WTC11 (cell line): ENCODE data around the gene MN1. TPM values are rescaled to one million over a fixed set of nuclear protein-coding genes. Genes with fewer than 3 reads are reported as not detected.

Source experiments
- ATAC-seq: fragments of 200-7000 bp; cut with Tn5 transposase; 2 replicates; pipeline ENCODE4 v1.10.0; 2021; ENCODE audit warnings: mild to moderate bottlenecking, moderate library complexity
- CTCF ChIA-PET: fragments of 300-600 bp; sonication (Branson Sonifier 250); formaldehyde crosslinking; loops from one replicate; lab custom pipeline; 2021; ENCODE audit warnings: antibody characterized with exemption; lab: Charles Lee
- POLR2A ChIA-PET: fragments of 350-600 bp; sonication (Branson Sonifier 250); formaldehyde crosslinking; loops from one replicate; lab custom pipeline; 2021; ENCODE audit warnings: antibody characterized with exemption; lab: Charles Lee
- DNase-seq: peaks from one replicate; pipeline ENCODE4 v3.0.0; 2021; ENCODE audit warnings: low spot score
- H3K27ac Mint-ChIP-seq: 2 replicates; pipeline ENCODE4 v1.8.0; 2021; ENCODE audit warnings: mixed read lengths
- H3K27me3 Mint-ChIP-seq: 2 replicates; pipeline ENCODE4 v1.8.0; 2021; ENCODE audit warnings: low read depth, mild to moderate bottlenecking, moderate library complexity, mixed read lengths
- H3K36me3 Mint-ChIP-seq: 2 replicates; pipeline ENCODE4 v1.8.0; 2021; ENCODE audit warnings: mixed read lengths
- H3K4me1 Mint-ChIP-seq: 2 replicates; pipeline ENCODE4 v1.8.0; 2022; ENCODE audit warnings: mixed read lengths
- H3K4me3 Mint-ChIP-seq: 2 replicates; pipeline ENCODE4 v1.8.0; 2021; ENCODE audit warnings: mild to moderate bottlenecking, moderate library complexity, mixed read lengths
- H3K9me3 Mint-ChIP-seq: 2 replicates; pipeline ENCODE4 v1.8.0; 2021; ENCODE audit warnings: mixed read lengths
- CREB1 ChIP-seq: sonication (generic); formaldehyde crosslinking; IDR thresholded peaks from 2 replicates; pipeline ENCODE4 v1.8.0; 2023; ENCODE audit warnings: mild to moderate bottlenecking, missing genetic modification reagents
- ESRRA ChIP-seq: sonication (generic); formaldehyde crosslinking; IDR thresholded peaks from 2 replicates; pipeline ENCODE4 v1.8.1; 2022; ENCODE audit warnings: mild to moderate bottlenecking, missing genetic modification reagents, borderline replicate concordance
- ETV6 ChIP-seq: sonication (generic); formaldehyde crosslinking; IDR thresholded peaks from 2 replicates; pipeline ENCODE4 v1.8.1; 2022; ENCODE audit warnings: mild to moderate bottlenecking, missing genetic modification reagents
- IRF1 ChIP-seq: sonication (generic); formaldehyde crosslinking; IDR thresholded peaks from 2 replicates; pipeline ENCODE4 v1.8.0; 2023; ENCODE audit warnings: missing genetic modification reagents
- IRF2 ChIP-seq: sonication (generic); formaldehyde crosslinking; IDR thresholded peaks from 2 replicates; pipeline ENCODE4 v1.8.0; 2022; ENCODE audit warnings: low read depth, missing genetic modification reagents, borderline replicate concordance
- MXD4 ChIP-seq: fragments of 250-450 bp; sonication (Bioruptor Pico); IDR thresholded peaks from 2 replicates; pipeline ENCODE4 v1.8.0; 2021; ENCODE audit warnings: mild to moderate bottlenecking, moderate library complexity, borderline replicate concordance
- NFATC4 ChIP-seq: fragments of 250-450 bp; sonication (Bioruptor Pico); IDR thresholded peaks from 2 replicates; pipeline ENCODE4 v1.9.0; 2021; ENCODE audit warnings: mild to moderate bottlenecking
- NFE2L1 ChIP-seq: sonication (generic); formaldehyde crosslinking; IDR thresholded peaks from 2 replicates; pipeline ENCODE4 v1.8.1; 2023; ENCODE audit warnings: missing genetic modification reagents
- NR2C2 ChIP-seq: sonication (generic); formaldehyde crosslinking; IDR thresholded peaks from 2 replicates; pipeline ENCODE4 v1.8.0; 2022; ENCODE audit warnings: mild to moderate bottlenecking, missing genetic modification reagents
- PREB ChIP-seq: sonication (generic); formaldehyde crosslinking; IDR thresholded peaks from 2 replicates; pipeline ENCODE4 v1.8.1; 2022; ENCODE audit warnings: mild to moderate bottlenecking, missing genetic modification reagents, moderate library complexity, borderline replicate concordance
- SMAD3 ChIP-seq: sonication (generic); formaldehyde crosslinking; IDR thresholded peaks from 2 replicates; pipeline ENCODE4 v1.8.0; 2022; ENCODE audit warnings: missing genetic modification reagents, mild to moderate bottlenecking, borderline replicate concordance
- SOX15 ChIP-seq: fragments of 250-450 bp; sonication (Bioruptor Pico); IDR thresholded peaks from 2 replicates; pipeline ENCODE4 v1.9.0; 2021; ENCODE audit warnings: mild to moderate bottlenecking
- STAT6 ChIP-seq: sonication (generic); formaldehyde crosslinking; conservative IDR thresholded peaks from 2 replicates; pipeline ENCODE4 v1.8.1; 2023; ENCODE audit warnings: mild to moderate bottlenecking, low read depth, missing genetic modification reagents, moderate library complexity
- TEAD1 ChIP-seq: sonication (generic); formaldehyde crosslinking; IDR thresholded peaks from 2 replicates; pipeline ENCODE4 v1.8.0; 2022; ENCODE audit warnings: mild to moderate bottlenecking, missing genetic modification reagents
- USF1 ChIP-seq: sonication (generic); formaldehyde crosslinking; IDR thresholded peaks from 2 replicates; pipeline ENCODE4 v1.8.0; 2022; ENCODE audit warnings: mild to moderate bottlenecking, missing genetic modification reagents
- ZBTB21 ChIP-seq: sonication (generic); formaldehyde crosslinking; IDR thresholded peaks from 2 replicates; pipeline ENCODE4 v1.8.1; 2023; ENCODE audit warnings: mild to moderate bottlenecking, missing genetic modification reagents, borderline replicate concordance
- ZNF138 ChIP-seq: sonication (generic); formaldehyde crosslinking; conservative IDR thresholded peaks from 2 replicates; pipeline ENCODE4 v1.8.1; 2022; ENCODE audit warnings: mild to moderate bottlenecking, moderate library complexity, missing genetic modification reagents
- ZNF532 ChIP-seq: fragments of 250-450 bp; sonication (Bioruptor Pico); IDR thresholded peaks from 2 replicates; pipeline ENCODE4 v1.9.0; 2021; ENCODE audit warnings: mild to moderate bottlenecking, borderline replicate concordance
- total RNA-seq: library from RNA; stranded (reverse); gene quantifications from 3 replicates; pipeline ENCODE4 v1.2.3, GENCODE V29; 2021

MN1 gene
- total RNA-seq, 1 experiment from 2014 or later: 21.3 TPM

GRCh38 chr22:27724709-27725108, 76.8 kb downstream of the MN1 start:
- H3K4me3 Mint-ChIP-seq: no peak overlapping the region
- POLR2A ChIA-PET: no interaction called here
- no peaks in the 10 kb centered on the region for H3K27me3 Mint-ChIP-seq
- DNase-seq (no peak), ATAC-seq (no peak)
- peaks cover 43% of the 10 kb centered on the region for H3K4me1 Mint-ChIP-seq
- peak overlapping the region; percentile 23; the same call in 1 of the 2 replicates for H3K27ac Mint-ChIP-seq
- peaks cover 29% of the 10 kb centered on the region for H3K9me3 Mint-ChIP-seq
- H3K36me3 Mint-ChIP-seq: peaks cover 44% of the 10 kb centered on the region
- CTCF ChIA-PET: interaction anchor here (1.3 to 2.0 kb wide), 2 partner anchors 9 to 68 kb away, joined by 3 to 5 read pairs; no protein-coding TSS in a partner anchor
- no peak for TF ChIP-seq IRF2
- no peak for TF ChIP-seq ZNF532 (CRISPR knock-in tag)
- TF ChIP-seq ESRRA (CRISPR knock-in tag): no peak
- no peak for TF ChIP-seq TEAD1 (CRISPR knock-in tag)
- TF ChIP-seq SMAD3: no peak
- no peak for TF ChIP-seq ZNF138 (CRISPR knock-in tag)
- no peak for TF ChIP-seq ZBTB21 (CRISPR knock-in tag)
- TF ChIP-seq NFE2L1 (CRISPR knock-in tag): no peak
- TF ChIP-seq PREB: no peak
- no peak for TF ChIP-seq IRF1 (CRISPR knock-in tag)
- no peak for TF ChIP-seq CREB1 (CRISPR knock-in tag)
- TF ChIP-seq NFATC4 (CRISPR knock-in tag): no peak
- no peak for TF ChIP-seq MXD4 (CRISPR knock-in tag)
- TF ChIP-seq ETV6: no peak
- TF ChIP-seq SOX15 (CRISPR knock-in tag): no peak
- no peak for TF ChIP-seq USF1 (CRISPR knock-in tag)
- TF ChIP-seq STAT6 (CRISPR knock-in tag): no peak

- Mint-ChIP-seq H3K36me3 (peaks cover 44% of the 10 kb centered on the region), H3K4me3 (no peak overlapping the region), H3K9me3 (peaks cover 29% of the 10 kb centered on the region), H3K27me3 (no peaks in the 10 kb centered on the region), H3K27ac (no peak overlapping the region; the same call in 1 of the 2 replicates), H3K4me1 (peaks cover 42% of the 10 kb centered on the region)
- DNase-seq (no peak), ATAC-seq (no peak)
- ChIA-PET POLR2A (no interaction called here), CTCF (interaction anchor here (1.0 to 2.0 kb wide), 5 partner anchors 9 to 73 kb away, joined by 3 to 5 read pairs (median 4); no protein-coding TSS in a partner anchor)
- no peak for TF ChIP-seq NR2C2 (CRISPR knock-in tag)
These were observed 77.4 kb downstream of the MN1 start for GRCh38 chr22:27724157-27724556.
